ENCODE measurements around the gene ZNF362. TPM values are rescaled to one million over a fixed set of nuclear protein-coding genes. Genes with fewer than 3 reads are reported as not detected.

Gene ZNF362
- total and polyA plus RNA-seq, 10 of the 15 experiments (the other 5 are each of a cell fraction or from before 2014, with no cell fraction given): 0.74 to 22.8 (median 7.4) TPM

DNA sequence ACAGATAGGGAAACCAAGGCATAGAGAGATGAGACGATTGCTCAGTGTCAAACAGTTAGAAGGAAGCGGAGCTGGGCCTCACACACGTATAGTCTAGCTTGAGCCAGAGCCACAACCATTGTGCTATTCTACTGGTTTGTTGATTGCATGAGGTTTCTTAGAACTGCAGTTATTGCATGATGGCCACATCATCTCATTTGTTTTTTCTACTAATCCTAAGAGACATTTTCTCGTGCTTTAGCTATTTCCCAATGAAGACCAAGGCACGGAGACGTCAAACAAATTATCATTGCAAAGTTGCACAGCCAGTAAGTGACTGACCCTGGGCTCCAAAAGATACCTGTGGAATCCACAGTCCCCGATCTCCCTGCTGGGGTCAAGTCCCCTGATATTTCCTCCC lies 25.1 kb upstream of the ZNF362 start:
- SMC1A ChIA-PET (ENCODE audit: uncharacterized antibody, unreplicated experiment): no interaction called here
- DNase-seq (ENCODE audit: low read depth, low spot score) (no peak), ATAC-seq (no peak), FAIRE-seq (no peak)
- H3K27ac ChIP-seq (ENCODE audit: control insufficient read depth, insufficient read depth): no peak overlapping the region
- H3K27me3 ChIP-seq (replicated peaks in 1 of 2; ENCODE audit: control insufficient read depth in 2 of 2, insufficient read depth in 2 of 2, low read length in 1 of 2): no peaks in the 10 kb centered on the region
- H3K36me3 ChIP-seq (ENCODE audit: control insufficient read depth in 2 of 2, insufficient read depth in 2 of 2, low read length in 1 of 2): no peaks in the 10 kb centered on the region
- intact Hi-C loops (cut with micrococcal nuclease; ENCODE audit: unreplicated experiment): no loop called here
- no peaks in the 10 kb centered on the region for H3K79me2 ChIP-seq (ENCODE audit: control insufficient read depth, insufficient read depth, low read length)
- peaks cover 25% of the 10 kb centered on the region for H3K4me1 ChIP-seq (ENCODE audit: control insufficient read depth, insufficient read depth, low read length)
- 55% methylated on average over 7 of the region's 7 CpGs for WGBS (ENCODE audit: insufficient coverage, insufficient replicate concordance, low lambda C conversion rate, missing lambda C conversion rate)
- H2AFZ ChIP-seq (ENCODE audit: control insufficient read depth, low read depth, low read length): no peak overlapping the region
- H4K20me1 ChIP-seq (ENCODE audit: control insufficient read depth, insufficient read depth): no peaks in the 10 kb centered on the region
- no peak overlapping the region for H3K9ac ChIP-seq (ENCODE audit: control insufficient read depth, insufficient read depth, low read length)
- no peak overlapping the region for H3K4me3 ChIP-seq
- RAD21 ChIA-PET (ENCODE audit: unreplicated experiment): no interaction called here
- BruUV-seq (replicated peaks): no TSS peak
- in situ Hi-C loops (cut with MboI): no loop called here
- POLR2A ChIA-PET: no interaction called here
- CTCF ChIA-PET: interaction anchor here (1.0 kb wide), 1 partner anchor 64 kb away, joined by 3 read pairs; no protein-coding TSS in a partner anchor
- H3K9me3 ChIP-seq (replicated peaks; ENCODE audit: control insufficient read depth, insufficient read depth, low read length): no peaks in the 10 kb centered on the region
- no peak overlapping the region for H3K4me2 ChIP-seq (ENCODE audit: control insufficient read depth, insufficient read depth)
- TF ChIP-seq SMAD1 (IDR thresholded peaks at IDR 0.05; ENCODE audit: low read depth, partially characterized antibody): no peak
- TF ChIP-seq SMAD5 (IDR thresholded peaks at IDR 0.05; ENCODE audit: low read depth): no peak
- no peak for TF ChIP-seq SREBF1 (IDR thresholded peaks at IDR 0.05; ENCODE audit: low read length)
- TF ChIP-seq ZBED1 (IDR thresholded peaks at IDR 0.05; ENCODE audit: borderline replicate concordance): no peak
- no peak for TF ChIP-seq IKZF2 (IDR thresholded peaks at IDR 0.05)
- TF ChIP-seq TAF1 (IDR thresholded peaks at IDR 0.05; ENCODE audit: borderline replicate concordance, low read depth, low read length): no peak
- no peak for TF ChIP-seq SRF (IDR thresholded peaks at IDR 0.05; ENCODE audit: low read depth in 2 of 2, low read length in 2 of 2)
- TF ChIP-seq HDAC6 (IDR thresholded peaks at IDR 0.05; ENCODE audit: unreplicated experiment): no peak
- no peak for TF ChIP-seq CHD2 (IDR thresholded peaks at IDR 0.05; ENCODE audit: borderline replicate concordance, low read depth, low read length)
- no peak for TF ChIP-seq CREB1 (IDR thresholded peaks at IDR 0.05; ENCODE audit: low read depth)
- TF ChIP-seq IRF4 (IDR thresholded peaks at IDR 0.05; ENCODE audit: low read depth, low read length): no peak
- no peak for TF ChIP-seq POLR2AphosphoS5 (IDR thresholded peaks at IDR 0.05; ENCODE audit: low read length)
- no peak for TF ChIP-seq RAD21 (IDR thresholded peaks at IDR 0.05; ENCODE audit: insufficient read depth, low read depth, low read length)
- no peak for TF ChIP-seq ESRRA (IDR thresholded peaks at IDR 0.05; ENCODE audit: low read length)
- TF ChIP-seq DPF2 (IDR thresholded peaks at IDR 0.05): no peak
- no peak for TF ChIP-seq BRCA1 (IDR thresholded peaks at IDR 0.05; ENCODE audit: low read depth, low read length)
- TF ChIP-seq, protein P1, sequence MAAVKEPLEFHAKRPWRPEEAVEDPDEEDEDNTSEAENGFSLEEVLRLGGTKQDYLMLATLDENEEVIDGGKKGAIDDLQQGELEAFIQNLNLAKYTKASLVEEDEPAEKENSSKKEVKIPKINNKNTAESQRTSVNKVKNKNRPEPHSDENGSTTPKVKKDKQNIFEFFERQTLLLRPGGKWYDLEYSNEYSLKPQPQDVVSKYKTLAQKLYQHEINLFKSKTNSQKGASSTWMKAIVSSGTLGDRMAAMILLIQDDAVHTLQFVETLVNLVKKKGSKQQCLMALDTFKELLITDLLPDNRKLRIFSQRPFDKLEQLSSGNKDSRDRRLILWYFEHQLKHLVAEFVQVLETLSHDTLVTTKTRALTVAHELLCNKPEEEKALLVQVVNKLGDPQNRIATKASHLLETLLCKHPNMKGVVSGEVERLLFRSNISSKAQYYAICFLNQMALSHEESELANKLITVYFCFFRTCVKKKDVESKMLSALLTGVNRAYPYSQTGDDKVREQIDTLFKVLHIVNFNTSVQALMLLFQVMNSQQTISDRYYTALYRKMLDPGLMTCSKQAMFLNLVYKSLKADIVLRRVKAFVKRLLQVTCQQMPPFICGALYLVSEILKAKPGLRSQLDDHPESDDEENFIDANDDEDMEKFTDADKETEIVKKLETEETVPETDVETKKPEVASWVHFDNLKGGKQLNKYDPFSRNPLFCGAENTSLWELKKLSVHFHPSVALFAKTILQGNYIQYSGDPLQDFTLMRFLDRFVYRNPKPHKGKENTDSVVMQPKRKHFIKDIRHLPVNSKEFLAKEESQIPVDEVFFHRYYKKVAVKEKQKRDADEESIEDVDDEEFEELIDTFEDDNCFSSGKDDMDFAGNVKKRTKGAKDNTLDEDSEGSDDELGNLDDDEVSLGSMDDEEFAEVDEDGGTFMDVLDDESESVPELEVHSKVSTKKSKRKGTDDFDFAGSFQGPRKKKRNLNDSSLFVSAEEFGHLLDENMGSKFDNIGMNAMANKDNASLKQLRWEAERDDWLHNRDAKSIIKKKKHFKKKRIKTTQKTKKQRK (IDR thresholded peaks at IDR 0.05; ENCODE audit: low read depth, low read length): no peak
- TF ChIP-seq EGR1 (IDR thresholded peaks at IDR 0.05; ENCODE audit: borderline replicate concordance in 1 of 2, low read depth in 2 of 2, low read length in 2 of 2): no peak
- TF ChIP-seq POLR2A (IDR thresholded peaks at IDR 0.05; ENCODE audit: low read depth, low read length): no peak

Data from GM12878 (cell line).